Transverse colon (tissue), 4 donors: ENCODE measurements around the gene OR10A5. TPM values are rescaled to one million over a fixed set of nuclear protein-coding genes. Genes with fewer than 3 reads are reported as not detected.

ENCODE experiments used
- DNase-seq: peaks from one replicate; pipeline ENCODE4 v3.0.0-alpha.2; 2019
- H3K27ac ChIP-seq, 4 donors: fragments of 200-600 bp; sonication (generic); 2 replicates each; pipeline ENCODE4 v1.5.1; 2016 to 2018; ENCODE audit warnings: inconsistent platforms in 4 of 4
- H3K27me3 ChIP-seq: fragments of 200-600 bp; sonication (generic); 2 replicates; pipeline ENCODE4 v1.5.1; 2017; ENCODE audit warnings: inconsistent platforms
- H3K36me3 ChIP-seq, 4 donors: fragments of 200-600 bp; sonication (generic); 2 replicates each; pipeline ENCODE4 v1.5.1; 2017 to 2019; ENCODE audit warnings: inconsistent platforms in 4 of 4
- H3K4me1 ChIP-seq, 4 donors: fragments of 200-600 bp; sonication (generic); 2 replicates each; pipeline ENCODE4 v1.5.1; 2017 to 2020; ENCODE audit warnings: inconsistent platforms in 4 of 4
- H3K4me3 ChIP-seq, 4 donors: fragments of 200-600 bp; sonication (generic); 1 replicate in 1 of 4; 2 replicates in 3 of 4; pipeline versions ENCODE4 v1.5.1 to v1.6.1; 2017 to 2019; ENCODE audit warnings: inconsistent platforms in 4 of 4
- H3K9me3 ChIP-seq, 2 donors: fragments of 200-600 bp; sonication (generic); 2 replicates each; pipeline ENCODE4 v1.5.1; 2017 to 2019; ENCODE audit warnings: inconsistent platforms in 2 of 2
- CTCF ChIP-seq, 5 experiments: fragments of 200-600 bp in 3 of 5; fragments of 450-650 bp in 2 of 5; sonication (generic) in 3 of 5; IDR thresholded peaks; 1 replicate in 2 of 5; 2 replicates in 3 of 5; pipeline ENCODE4 v1.5.1; 2016 to 2017; ENCODE audit warnings: antibody characterized with exemption in 5 of 5, inconsistent platforms in 3 of 5, mild to moderate bottlenecking in 2 of 5, moderate library complexity in 1 of 5
- EP300 ChIP-seq: sonication (generic); formaldehyde crosslinking; IDR thresholded peaks from one replicate; pipeline ENCODE4 v1.6.1; 2017; ENCODE audit warnings: antibody characterized with exemption, low read depth
- POLR2A ChIP-seq: fragments of 450-650 bp; IDR thresholded peaks from one replicate; pipeline ENCODE4 v1.6.1; 2016; ENCODE audit warnings: antibody characterized with exemption, mild to moderate bottlenecking, moderate library complexity
- POLR2AphosphoS5 ChIP-seq, 3 donors: sonication (generic); formaldehyde crosslinking; IDR thresholded peaks; one replicate each; pipeline ENCODE4 v1.6.1; 2016; ENCODE audit warnings: antibody characterized with exemption in 3 of 3
- WGBS, 2 donors: methylation state at CpG; one replicate each; pipeline ENCODE4 v1.1.5; 2018; ENCODE audit warnings: low coverage in 1 of 2; 5-methylcytosine and 5-hydroxymethylcytosine counted together
- in situ Hi-C, 4 donors: fragments of 200-750 bp; cut with MboI; loops; one replicate each; pipeline versions ENCODE4 v1.15.0 to v1.15.1; 2017; ENCODE audit warnings: low sequenced_read_pairs in 3 of 4, low pct_ligation_motif_present in 1 of 4, low pct_unique_long_range_greater_than_20kb in 1 of 4
- intact Hi-C: fragments of 100-400 bp; cut with DNase I; formaldehyde crosslinking; loops from one replicate; pipeline ENCODE4 v1.15.1; 2023; ENCODE audit warnings: low total_unique reads
- total RNA-seq, 4 donors: library from RNA; depleted of rRNA; stranded (reverse); fragments of >200 nt; gene quantifications; one replicate each; pipeline ENCODE4 v1.1.0, GENCODE V29; 2016

OR10A5 gene
- total RNA-seq, 4 donors from 2014 or later = not detected

GRCh38 chr11:6828103-6828502 lies 17.4 kb upstream of the OR10A5 start:
- H3K36me3 ChIP-seq = no peaks in the 10 kb centered on the region
- no peak overlapping the region for H3K4me3 ChIP-seq
- TF ChIP-seq EP300 (no peak), POLR2A (no peak), CTCF (IDR thresholded peaks at IDR 0.05) (no peak), POLR2AphosphoS5 (IDR thresholded peaks at IDR 0.05) (no peak)
- H3K4me1 ChIP-seq = no peaks in the 10 kb centered on the region
- DNase-seq = no peak
- in situ Hi-C loops = no loop called here
- 79 to 100% methylated on average over 1 of the region's 1 CpG for WGBS, 2 donors
- H3K27ac ChIP-seq = no peak overlapping the region
- intact Hi-C loops = no loop called here
- no peaks in the 10 kb centered on the region for H3K27me3 ChIP-seq
- no peaks in the 10 kb centered on the region for H3K9me3 ChIP-seq

GRCh38 chr11:6833356-6833755 lies 12.1 kb upstream of the OR10A5 start:
- no peaks in the 10 kb centered on the region for H3K4me1 ChIP-seq
- WGBS, 2 donors = 83 to 88% methylated on average over 2 to 6 of the region's 6 CpGs
- intact Hi-C loops = no loop called here
- H3K36me3 ChIP-seq = no peaks in the 10 kb centered on the region
- H3K27me3 ChIP-seq = no peaks in the 10 kb centered on the region
- DNase-seq = no peak
- in situ Hi-C loops = no loop called here
- H3K27ac ChIP-seq = no peak overlapping the region
- no peak for TF ChIP-seq EP300
- TF ChIP-seq POLR2A = no peak
- TF ChIP-seq CTCF (IDR thresholded peaks at IDR 0.05) = no peak
- H3K9me3 ChIP-seq = no peaks in the 10 kb centered on the region
- no peak overlapping the region for H3K4me3 ChIP-seq

- Histone ChIP-seq H3K27me3 (no peaks in the 10 kb centered on the region), H3K36me3 (no peaks in the 10 kb centered on the region), H3K27ac (no peak overlapping the region), H3K4me3 (no peak overlapping the region), H3K4me1 (no peaks in the 10 kb centered on the region), H3K9me3 (no peaks in the 10 kb centered on the region)
- in situ Hi-C loops = no loop called here
- intact Hi-C loops = no loop called here
- WGBS, 2 donors = 50 to 53% methylated on average over 1 of the region's 1 CpG
- TF ChIP-seq POLR2AphosphoS5 (IDR thresholded peaks at IDR 0.05) = no peak
- TF ChIP-seq POLR2A = no peak
- no peak for TF ChIP-seq CTCF (IDR thresholded peaks at IDR 0.05)
- TF ChIP-seq EP300 = no peak
- no peak for DNase-seq
Measured at GRCh38 chr11:6834021-6834420, 11.5 kb upstream of the OR10A5 start.

GRCh38 chr11:6841694-6842093 lies 3.8 kb upstream of the OR10A5 start:
- Histone ChIP-seq H3K27me3 (no peaks in the 10 kb centered on the region), H3K27ac (no peak overlapping the region), H3K9me3 (no peaks in the 10 kb centered on the region), H3K4me3 (no peak overlapping the region), H3K36me3 (no peaks in the 10 kb centered on the region), H3K4me1 (no peaks in the 10 kb centered on the region)
- in situ Hi-C loops (no loop called here), intact Hi-C loops (no loop called here)
- TF ChIP-seq CTCF (IDR thresholded peaks at IDR 0.05) = no peak
- TF ChIP-seq POLR2A = no peak
- no peak for TF ChIP-seq EP300
- no peak for TF ChIP-seq POLR2AphosphoS5 (IDR thresholded peaks at IDR 0.05)
- DNase-seq = no peak
